ENCODE data around the gene RRP12. TPM values are rescaled to one million over a fixed set of nuclear protein-coding genes. Genes with fewer than 3 reads are reported as not detected.

RRP12 gene, protein sequence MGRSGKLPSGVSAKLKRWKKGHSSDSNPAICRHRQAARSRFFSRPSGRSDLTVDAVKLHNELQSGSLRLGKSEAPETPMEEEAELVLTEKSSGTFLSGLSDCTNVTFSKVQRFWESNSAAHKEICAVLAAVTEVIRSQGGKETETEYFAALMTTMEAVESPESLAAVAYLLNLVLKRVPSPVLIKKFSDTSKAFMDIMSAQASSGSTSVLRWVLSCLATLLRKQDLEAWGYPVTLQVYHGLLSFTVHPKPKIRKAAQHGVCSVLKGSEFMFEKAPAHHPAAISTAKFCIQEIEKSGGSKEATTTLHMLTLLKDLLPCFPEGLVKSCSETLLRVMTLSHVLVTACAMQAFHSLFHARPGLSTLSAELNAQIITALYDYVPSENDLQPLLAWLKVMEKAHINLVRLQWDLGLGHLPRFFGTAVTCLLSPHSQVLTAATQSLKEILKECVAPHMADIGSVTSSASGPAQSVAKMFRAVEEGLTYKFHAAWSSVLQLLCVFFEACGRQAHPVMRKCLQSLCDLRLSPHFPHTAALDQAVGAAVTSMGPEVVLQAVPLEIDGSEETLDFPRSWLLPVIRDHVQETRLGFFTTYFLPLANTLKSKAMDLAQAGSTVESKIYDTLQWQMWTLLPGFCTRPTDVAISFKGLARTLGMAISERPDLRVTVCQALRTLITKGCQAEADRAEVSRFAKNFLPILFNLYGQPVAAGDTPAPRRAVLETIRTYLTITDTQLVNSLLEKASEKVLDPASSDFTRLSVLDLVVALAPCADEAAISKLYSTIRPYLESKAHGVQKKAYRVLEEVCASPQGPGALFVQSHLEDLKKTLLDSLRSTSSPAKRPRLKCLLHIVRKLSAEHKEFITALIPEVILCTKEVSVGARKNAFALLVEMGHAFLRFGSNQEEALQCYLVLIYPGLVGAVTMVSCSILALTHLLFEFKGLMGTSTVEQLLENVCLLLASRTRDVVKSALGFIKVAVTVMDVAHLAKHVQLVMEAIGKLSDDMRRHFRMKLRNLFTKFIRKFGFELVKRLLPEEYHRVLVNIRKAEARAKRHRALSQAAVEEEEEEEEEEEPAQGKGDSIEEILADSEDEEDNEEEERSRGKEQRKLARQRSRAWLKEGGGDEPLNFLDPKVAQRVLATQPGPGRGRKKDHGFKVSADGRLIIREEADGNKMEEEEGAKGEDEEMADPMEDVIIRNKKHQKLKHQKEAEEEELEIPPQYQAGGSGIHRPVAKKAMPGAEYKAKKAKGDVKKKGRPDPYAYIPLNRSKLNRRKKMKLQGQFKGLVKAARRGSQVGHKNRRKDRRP (N-terminal part only)
- 5.3 and 11.1 TPM in 2 replicates for total RNA-seq

DNA sequence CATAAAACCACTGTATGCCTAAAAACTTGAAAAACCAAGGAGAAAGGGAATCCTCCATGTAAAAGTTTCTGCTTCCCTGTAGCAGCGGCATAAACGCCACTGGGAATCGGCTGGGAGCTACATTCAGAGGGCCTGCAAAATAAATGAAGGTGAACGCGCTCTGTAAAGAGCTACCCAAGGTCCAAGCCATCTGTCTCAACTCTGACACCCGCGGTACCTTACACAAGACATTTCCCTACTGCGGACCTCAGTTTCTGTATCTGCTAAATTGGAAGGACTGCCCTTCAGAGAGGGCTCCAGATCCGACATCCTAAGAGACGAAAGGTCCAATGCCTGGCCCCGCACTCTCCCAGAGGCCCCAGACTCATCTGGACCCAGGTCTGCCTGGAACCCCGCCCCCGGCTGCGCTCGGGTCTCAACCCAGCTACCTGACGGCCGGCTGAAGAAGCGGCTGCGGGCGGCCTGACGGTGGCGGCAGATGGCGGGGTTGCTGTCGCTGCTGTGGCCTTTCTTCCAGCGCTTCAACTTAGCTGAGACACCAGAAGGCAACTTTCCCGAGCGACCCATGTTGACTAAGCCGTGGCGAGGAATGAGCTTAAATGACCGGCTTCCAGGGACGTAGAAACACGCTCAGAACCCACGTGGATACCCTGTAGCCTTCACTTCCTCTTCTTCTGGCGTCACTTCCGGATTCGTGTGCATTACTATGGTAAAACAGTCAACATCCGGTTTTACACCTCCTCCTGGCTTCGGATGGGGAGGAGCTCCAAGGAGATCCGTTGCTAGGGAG, at the start of gene RRP12:
RRP12 (minus strand) TSS at position 676 of the 790 bp plus-strand sequence; CDS start at position 567, 109 bp downstream.

DNA sequence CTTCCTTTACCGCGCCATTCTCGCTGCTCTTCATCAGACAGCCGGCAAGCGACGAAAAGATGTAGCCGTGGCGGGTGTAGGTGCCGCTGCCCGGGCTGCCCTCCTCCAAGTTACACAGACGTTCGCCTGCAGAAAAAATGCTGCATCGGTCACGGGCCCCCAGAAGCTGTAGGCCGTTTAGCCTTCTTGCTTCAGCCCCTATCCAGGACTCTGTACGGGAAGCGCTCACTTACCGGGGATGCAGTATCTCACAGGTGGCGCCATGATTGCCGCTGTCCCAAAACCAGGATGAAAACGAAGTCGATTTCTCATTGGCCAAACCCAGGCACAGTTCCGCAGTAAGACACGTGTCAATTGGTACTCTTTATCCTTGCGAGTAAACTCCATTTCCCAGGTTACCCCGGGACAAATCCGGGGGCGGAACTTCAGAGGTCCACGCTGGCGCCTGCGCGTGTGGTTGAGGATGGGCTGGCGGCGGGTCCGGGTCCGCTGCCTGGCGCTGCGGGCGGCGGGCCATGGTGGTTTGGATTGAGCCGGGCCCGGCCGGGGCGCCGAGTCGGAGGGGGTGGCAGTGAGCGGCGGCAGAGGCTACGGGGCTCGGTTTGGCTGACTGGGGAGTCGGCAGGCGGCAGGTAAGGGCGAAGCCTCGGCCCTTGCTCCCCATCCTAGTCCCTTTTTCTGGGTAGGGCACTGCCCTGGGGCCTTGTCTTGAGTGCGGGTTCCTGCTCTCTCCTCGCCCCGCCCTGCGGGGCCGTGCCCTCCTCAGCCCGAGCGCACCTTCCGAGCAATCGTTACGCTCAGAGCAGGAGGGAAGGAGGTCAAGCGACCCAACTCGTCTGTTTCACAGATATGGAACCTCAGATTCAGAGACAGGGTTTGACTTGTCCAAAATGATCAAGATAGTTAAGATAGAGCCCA, 44.8 kb upstream of the RRP12 start, which contains the start of the genes EXOSC1 and ZDHHC16:
EXOSC1 (minus strand) TSS at position 285 of the 918 bp plus-strand sequence; CDS start at position 264, 21 bp downstream.
ZDHHC16 (plus strand) TSS at position 454 of the 918 bp plus-strand sequence. CDS start 5,501 bp downstream, outside the sequence.

DNA sequence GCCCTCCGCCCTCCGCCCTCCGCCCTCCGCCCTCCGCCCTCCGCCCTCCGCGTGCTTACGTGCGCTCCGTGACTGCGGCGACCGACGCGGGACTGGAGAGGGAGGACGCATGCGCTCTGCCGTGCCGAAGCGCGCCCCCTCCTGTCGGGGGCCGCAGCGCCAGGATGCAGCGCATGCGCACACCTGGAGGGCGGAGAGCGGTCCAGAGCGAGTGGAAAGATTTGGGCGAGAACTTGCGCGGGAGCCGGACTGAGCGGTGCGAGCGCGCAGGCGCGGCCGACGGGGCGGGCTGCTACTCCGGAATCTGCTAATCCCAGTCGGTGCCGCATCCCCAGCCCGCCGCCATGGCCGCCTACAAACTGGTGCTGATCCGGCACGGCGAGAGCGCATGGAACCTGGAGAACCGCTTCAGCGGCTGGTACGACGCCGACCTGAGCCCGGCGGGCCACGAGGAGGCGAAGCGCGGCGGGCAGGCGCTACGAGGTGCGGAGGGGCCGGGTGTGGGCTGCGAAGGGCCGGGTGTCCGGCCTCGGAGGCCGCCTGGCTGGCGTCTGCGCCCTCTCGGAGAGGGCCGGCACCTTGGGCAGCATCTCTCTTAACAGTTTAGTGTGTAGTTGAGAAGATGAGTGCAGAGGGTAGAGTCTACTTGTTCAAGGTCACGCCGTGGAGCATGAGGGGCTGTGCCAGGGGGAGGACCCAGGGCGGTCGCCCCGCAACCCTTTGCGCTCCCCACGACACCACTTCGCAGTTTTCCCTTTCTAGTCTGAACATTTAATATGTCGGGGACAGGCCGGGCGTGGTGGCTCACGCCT, 25.0 kb upstream of the RRP12 start, which contains the start of gene PGAM1:
PGAM1 (plus strand) TSS at position 228 of the 812 bp plus-strand sequence; CDS start at position 345, 117 bp downstream.

DNA sequence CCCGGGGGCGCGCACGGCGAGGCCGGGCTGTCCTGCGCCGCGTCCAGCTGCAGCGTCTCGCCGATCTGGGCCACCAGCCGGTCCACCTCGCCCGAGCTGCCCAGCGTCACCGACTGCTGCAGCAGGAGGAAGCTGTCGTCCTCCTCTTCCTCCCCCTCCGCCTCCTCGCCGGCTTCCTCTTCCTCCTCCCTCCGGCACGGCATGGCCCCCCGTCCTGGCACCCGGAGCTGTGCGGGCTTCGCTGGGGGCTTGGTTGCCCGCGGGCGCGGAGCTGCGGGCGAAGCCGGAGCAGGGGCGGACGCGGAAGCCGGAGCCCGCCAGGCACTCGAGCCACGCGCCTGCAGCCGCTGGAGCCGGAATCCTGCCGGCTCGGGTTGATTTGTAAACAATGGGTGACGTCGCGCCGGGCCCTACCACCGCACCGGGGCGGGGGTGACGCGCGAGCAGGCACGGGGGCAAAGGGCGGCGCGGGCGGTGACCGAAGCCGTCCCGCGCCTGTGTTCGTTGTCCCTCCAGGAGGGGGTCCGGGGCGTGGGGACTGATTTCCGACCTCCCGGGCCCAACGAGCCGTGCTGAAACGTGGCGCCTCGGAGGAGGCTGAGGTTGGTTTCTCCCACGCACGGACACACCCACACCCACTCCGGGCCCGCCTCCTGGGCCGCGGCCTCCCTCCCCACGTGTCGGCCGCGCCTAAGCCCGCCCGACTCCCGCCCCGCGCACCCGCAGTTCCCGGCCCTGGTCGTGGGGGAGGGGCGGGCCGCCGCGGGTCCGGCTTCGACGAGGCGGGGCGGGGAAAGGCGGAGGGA, 66.6 kb downstream of the RRP12 start, which contains the start of gene FRAT2:
FRAT2 (minus strand) TSS at position 360 of the 806 bp plus-strand sequence; CDS start at position 203, 157 bp downstream.

DNA sequence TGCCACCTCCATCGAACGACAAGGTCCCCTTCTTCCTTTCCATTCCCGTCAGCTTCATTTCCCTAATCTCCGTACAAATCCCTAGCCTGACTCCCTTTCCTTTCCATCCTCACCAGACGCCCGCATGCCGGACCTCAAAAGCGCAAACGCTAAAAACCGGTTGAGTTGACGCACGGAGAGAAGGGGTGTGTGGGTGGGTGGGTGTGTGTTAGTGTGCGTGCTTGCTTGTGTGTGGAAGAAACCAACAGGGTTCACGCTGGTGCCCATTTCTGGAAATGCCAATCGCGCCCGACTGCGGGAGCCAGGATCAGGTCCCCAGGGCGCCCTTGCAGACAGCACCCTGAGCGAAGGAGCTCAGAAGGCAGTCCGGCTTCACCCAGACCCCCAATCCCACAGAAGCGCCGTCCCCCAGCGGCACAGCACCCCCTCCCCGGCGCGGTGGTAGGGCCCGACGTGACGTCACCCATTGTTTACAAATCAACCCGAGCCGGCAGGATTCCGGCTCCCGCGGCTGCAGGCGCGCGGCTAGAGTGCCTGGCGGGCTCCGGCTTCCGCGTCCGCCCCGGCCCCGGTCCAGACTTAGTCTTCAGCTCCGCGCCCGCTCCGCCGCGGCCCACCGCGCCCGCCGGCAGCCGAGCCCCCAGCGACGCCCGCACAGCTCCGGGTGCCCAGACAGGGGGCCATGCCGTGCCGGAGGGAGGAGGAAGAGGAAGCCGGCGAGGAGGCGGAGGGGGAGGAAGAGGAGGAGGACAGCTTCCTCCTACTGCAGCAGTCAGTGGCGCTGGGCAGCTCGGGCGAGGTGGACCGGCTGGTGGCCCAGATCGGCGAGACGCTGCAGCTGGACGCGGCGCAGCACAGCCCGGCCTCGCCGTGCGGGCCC, 82.1 kb downstream of the RRP12 start, which contains the start of gene FRAT1:
FRAT1 (plus strand) TSS at position 500 of the 880 bp plus-strand sequence; CDS start at position 683, 183 bp downstream.

Other genes starting within 250 kb of the RRP12 start
- not detected in 2 replicates for gene SLIT1, start 215.4 kb downstream of the RRP12 start, total RNA-seq
- gene ARHGAP19, start 108.7 kb downstream of the RRP12 start, total RNA-seq = 2.3 and 3.6 TPM in 2 replicates
- gene FRAT1, start 82.1 kb downstream of the RRP12 start, total RNA-seq = 2.7 and 5.5 TPM in 2 replicates
- 4.7 and 6.4 TPM in 2 replicates for gene FRAT2, start 66.6 kb downstream of the RRP12 start, total RNA-seq
- 316 and 578 TPM in 2 replicates for gene PGAM1, start 24.9 kb upstream of the RRP12 start, total RNA-seq
- 35.7 and 36.2 TPM in 2 replicates for gene EXOSC1, start 44.7 kb upstream of the RRP12 start, total RNA-seq
- gene ZDHHC16, start 44.8 kb upstream of the RRP12 start, total RNA-seq = 25.4 and 48.2 TPM in 2 replicates
- gene MMS19, start 97.1 kb upstream of the RRP12 start, total RNA-seq = 75.6 and 88.4 TPM in 2 replicates
- 37.8 and 52.3 TPM in 2 replicates for gene UBTD1, start 97.6 kb upstream of the RRP12 start, total RNA-seq
- 0.85 TPM in 1 of 2 replicates, not detected in the other for gene ANKRD2, start 171.4 kb upstream of the RRP12 start, total RNA-seq
- gene HOGA1, start 183.0 kb upstream of the RRP12 start, total RNA-seq = 0.17 and 0.58 TPM in 2 replicates
- gene C10orf62, start 188.4 kb upstream of the RRP12 start, total RNA-seq = not detected in 2 replicates
- 3.9 and 33.7 TPM in 2 replicates for gene MORN4, start 232.2 kb upstream of the RRP12 start, total RNA-seq
- 20.1 and 23.7 TPM in 2 replicates for gene PI4K2A, start 239.3 kb upstream of the RRP12 start, total RNA-seq

Data from pericardium fibroblast (primary cell).